Limb (tissue), 2 donors: ENCODE measurements around the gene DDX43.
A peak's percentile ranks its signal among the peaks of the same experiment; 100 is the strongest.
"Not testable (repeated sequence)": the region's sequence is repeated elsewhere in the genome, so short reads cannot be mapped to it uniquely, and the experiment has no call there.

Experiments
- DNase-seq, 2 donors: peaks; one replicate each; pipeline ENCODE4 v3.0.0-alpha.2; 2016; ENCODE audit errors: extremely low spot score in 2 of 2

DDX43 gene

GRCh38 chr6:73388800-73389512 is 5.7 kb upstream of the DDX43 start:
- DNase-seq = peak; percentile 50 to 69

GRCh38 chr6:73389854-73390253 is 4.8 kb upstream of the DDX43 start:
- no peak for DNase-seq

- no peak for DNase-seq
These were observed 3.0 kb upstream of the DDX43 start for GRCh38 chr6:73391675-73392074.

GRCh38 chr6:73392188-73392587 is 2.4 kb upstream of the DDX43 start:
- not testable (repeated sequence) for DNase-seq

GRCh38 chr6:73393278-73393677 is 1.4 kb upstream of the DDX43 start:
- DNase-seq = no peak

DNA sequence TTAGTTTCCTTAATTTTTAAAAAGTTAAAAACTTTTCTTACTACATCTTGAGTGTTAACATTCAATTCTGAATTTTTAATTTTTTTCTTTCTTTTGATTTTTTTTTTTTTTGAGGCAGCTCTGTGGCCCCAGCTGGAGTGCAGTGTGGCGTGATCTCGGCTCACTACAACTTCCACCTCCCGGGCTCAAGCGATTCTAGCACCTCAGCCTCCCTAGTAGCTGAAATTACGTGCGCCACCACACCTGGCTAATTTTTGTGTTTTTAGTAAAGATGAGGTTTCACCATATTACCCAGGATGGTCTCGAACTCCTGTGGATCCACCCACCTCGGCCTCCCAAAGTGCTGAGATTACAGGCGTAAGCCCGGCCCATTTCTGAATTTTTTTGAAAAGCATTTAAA is 1.2 kb downstream of the DDX43 start:
- no peak for DNase-seq

GRCh38 chr6:73400656-73401055 is 6.0 kb downstream of the DDX43 start:
- no peak for DNase-seq

DNA sequence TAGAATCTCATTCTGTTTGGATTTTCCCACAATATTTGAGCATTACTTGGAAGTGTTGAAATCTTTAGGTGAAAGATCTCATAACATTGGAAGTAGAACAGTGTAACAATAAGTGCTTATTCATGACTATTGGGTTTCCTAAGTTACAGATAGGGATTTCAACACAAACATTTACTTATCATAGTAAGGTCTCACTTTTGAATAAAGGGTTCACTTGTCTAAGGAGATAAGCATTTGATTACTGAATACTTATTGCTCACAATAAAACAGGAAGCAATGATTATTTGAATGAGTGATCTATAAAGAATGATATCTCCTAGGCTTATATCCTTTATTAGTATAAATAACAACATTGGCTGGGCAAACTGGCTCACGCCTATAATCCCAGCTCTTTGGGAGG is 14.8 kb downstream of the DDX43 start:
- DNase-seq = no peak

DNA sequence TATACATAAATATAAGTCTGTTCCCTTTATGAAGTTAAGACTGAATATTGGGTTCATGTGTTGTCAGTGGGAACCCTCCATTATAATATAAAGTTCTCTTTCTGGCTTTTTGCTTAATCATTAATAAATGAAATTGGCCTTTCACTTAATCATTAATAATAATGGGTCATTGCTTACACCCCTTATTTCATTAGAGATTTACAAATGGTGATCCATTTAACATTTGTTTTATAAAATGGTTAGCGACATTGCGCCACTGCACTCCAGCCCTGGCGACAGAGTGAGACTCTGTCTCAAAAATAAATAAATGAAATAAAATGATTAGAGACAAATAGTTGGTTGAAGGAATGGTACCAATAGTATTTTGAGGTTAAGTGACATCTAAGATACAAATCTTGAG is 18.5 kb downstream of the DDX43 start:
- DNase-seq = no peak

GRCh38 chr6:73418081-73418741 is 23.6 kb downstream of the DDX43 start:
- DNase-seq = no peak

DNA sequence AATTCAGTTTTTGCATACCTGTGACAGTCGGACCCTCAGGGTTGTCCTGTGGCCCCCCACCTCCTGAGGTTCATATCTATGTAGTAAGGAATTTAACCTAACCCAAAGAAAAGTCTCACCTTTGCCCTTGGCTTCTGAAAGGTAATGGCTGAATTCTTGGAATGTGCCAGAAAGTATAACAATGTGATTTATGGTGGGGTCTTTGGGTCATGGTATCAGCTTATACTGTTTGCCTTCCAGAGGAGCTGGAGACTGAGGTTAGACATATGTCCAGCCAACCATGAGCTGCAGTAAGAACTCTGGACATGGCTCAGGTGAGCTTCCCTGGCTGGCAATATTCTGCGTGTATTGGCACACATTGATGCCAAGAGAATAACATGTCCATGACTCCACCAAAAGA is 26.9 kb downstream of the DDX43 start:
- no peak for DNase-seq

DNA sequence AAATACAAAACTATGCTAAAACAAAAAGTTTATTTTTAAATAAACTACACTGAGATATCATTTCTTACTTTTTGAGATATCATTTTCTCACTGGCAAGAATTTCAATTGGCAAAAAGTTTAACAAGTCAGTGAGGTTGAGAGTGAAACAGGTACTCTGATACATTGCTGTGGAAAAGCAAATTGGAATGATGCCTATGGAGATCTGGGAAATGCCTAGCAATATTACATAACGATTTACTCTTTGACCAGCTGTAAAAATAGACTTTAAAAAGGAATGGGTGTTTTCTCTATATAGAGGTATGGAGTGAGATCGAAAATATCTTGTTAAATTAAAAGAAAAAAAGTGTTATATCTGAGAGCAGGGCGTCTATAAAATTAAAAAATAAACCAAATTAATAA is 40.6 kb downstream of the DDX43 start:
- DNase-seq = no peak

- DNase-seq = no peak
These were observed 48.9 kb downstream of the DDX43 start for GRCh38 chr6:73443555-73443954.

DNA sequence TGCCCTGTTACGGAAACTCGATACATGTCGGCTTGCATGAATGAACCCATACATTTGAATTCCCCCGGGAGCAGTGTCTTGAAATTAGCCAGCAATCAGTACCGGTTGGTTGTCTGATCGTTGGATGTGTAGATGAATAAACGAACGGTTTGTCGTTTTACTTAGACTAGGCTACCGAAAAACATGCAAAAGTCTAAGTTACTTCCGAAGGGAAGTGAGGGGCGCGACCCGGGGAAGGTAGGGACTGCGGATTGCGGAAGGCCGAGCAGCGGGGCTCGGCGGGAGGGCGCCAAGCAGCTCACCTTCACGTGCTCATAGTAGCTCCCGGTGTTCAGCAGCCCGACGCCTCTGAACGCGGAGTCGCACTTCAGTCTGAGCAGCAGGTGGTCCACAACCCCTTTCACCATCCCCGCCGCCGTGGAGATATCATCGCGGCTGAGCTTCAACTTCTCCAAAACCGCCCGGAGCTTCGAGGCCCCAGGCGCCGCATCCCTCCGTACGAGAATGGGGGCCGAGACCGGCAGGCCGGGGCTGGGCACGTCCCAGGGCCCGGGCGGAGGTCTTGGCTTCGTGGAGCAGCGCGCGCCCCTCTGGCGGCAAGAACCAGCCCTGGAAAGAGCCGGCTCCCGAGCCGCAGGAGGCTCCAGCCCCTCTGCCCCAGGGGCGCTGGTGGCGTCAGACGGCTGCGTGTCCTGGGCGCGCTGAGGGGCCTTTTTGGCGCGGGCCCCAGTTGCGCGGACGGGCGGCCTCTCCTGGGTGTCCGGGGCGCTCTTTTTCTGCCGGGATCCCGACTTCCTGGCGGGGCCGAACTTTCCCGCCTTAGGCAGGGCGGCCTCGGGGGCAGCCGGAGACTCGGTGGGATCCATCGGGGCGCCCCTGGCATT is 56.8 kb downstream of the DDX43 start:
- DNase-seq = peak; percentile 18 to 76

- peak in 1 of 2 donors; percentile 71 for DNase-seq
These were observed 57.5 kb downstream of the DDX43 start, which contains the start of gene CGAS for GRCh38 chr6:73452107-73452461. Gene CGAS, minus strand, starts transcription at chr6:73452297. Its CDS starts 116 bp downstream, at chr6:73452181.

DNA sequence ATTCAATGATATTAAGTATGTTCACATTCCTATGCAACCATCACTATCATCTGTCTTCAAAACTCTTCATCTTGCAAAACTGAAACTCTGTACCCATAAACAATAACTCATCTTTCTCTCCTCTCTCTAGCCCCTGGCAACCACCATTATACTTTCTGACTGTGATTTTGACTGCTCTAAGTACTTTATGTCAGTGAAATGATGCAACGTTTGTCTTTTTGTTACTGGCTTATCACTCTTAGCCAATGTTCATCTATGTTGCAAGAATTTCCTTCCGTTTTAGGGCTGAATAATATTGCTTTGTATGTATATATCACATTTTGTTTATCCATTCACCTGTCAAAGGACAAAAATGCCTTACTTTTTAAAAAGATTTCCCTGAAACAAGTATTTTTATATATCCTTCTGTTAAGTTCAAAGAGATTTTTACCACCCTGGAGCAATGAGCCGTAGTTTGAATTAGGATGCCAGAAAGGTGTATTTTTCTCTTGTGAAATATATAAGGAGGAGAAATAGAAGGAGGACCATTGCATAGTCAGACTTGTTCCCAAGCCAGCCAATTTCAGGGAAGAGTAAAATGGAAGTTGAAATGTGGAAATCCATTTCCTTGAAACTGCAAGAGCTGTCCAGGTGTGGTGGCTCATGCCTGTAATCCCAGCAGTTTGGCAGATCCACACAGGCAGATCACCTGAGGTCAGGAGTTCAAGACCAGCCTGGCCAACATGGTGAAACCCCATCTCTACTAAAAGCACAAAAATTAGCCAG is 61.4 kb downstream of the DDX43 start:
- DNase-seq = no peak

GRCh38 chr6:73459474-73459873 is 64.8 kb downstream of the DDX43 start:
- DNase-seq = not testable (repeated sequence)

- DNase-seq = no peak
These were observed 65.4 kb downstream of the DDX43 start for GRCh38 chr6:73460056-73460455.

DNA sequence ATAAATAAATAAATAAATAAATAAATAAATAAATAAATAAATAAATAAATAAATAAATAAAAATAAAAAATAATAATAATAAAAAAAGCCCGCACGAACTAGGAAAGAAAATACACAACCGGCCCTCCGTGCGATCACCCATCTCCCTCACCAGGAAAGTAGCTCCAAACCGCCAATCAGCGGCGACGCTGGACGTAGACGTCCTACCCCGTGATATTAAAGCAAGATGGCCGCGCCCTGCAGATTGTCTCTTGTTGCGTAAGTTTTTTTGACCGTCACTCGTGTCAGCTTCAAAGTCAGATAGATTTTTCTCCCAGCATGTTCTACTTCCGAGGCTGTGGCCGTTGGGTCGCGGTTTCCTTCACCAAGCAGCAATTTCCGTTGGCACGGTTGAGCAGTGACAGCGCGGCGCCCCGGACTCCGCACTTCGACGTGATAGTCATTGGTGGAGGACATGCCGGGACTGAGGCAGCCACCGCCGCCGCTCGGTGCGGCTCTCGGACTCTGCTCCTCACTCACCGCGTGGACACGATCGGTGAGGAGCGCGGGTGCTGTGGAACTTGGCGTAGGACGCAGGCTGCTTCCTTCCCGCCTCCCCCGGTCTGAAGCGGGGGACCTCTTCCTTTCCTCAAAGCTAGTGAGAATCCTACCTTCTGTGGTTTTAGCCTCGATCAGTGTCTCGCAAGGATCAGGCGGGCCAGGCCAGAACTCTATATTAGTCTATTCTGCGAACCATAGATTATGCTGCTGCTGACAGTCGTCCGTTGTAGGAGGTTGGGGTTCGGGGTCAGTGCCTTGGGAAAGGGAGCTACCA is 67.1 kb downstream of the DDX43 start, which contains the start of gene MTO1:
MTO1 (plus strand) TSS at position 201 of the 814 bp plus-strand sequence; CDS start at position 319, 118 bp downstream.
- DNase-seq = peak; percentile 87 to 89
